ENCODE data around the gene AHCY.

DNA sequence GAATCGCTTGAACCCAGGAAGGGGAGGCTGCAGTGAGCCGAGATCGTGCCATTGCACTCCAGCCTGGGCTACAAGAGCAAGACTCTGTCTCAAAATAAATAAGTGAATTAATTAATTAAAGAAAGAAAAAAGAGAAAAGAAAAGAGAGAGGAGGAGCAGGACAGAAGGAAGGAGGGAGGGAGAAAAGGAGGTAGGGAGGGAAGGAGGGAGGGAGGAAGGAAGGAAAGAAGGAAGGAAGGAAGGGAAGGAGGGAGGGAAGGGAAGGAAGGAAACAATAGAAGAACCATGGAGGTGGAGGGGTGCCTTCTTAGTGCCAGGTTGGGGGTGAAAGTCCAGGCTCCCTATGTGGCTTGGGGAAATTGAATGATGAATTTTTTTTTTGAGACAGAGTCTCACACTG is 6.5 kb upstream of the AHCY start:
- TF ChIP-seq POLR2A (IDR thresholded peaks at IDR 0.05; ENCODE audit: low read depth, low read length) (no peak), TAF1 (IDR thresholded peaks at IDR 0.05; ENCODE audit: low read depth, low read length) (no peak), POLR2AphosphoS5 (IDR thresholded peaks at IDR 0.05; ENCODE audit: low read depth, low read length) (no peak), PAX5 (IDR thresholded peaks at IDR 0.05; ENCODE audit: insufficient read depth, low read length, severe bottlenecking) (no peak), SPI1 (IDR thresholded peaks at IDR 0.05; ENCODE audit: low read depth, low read length) (no peak)
